CD4-positive, alpha-beta T cell treated with Interleukin-15 for 4 hours (primary cell): Measurements from ENCODE around the gene RHBDD2.

Experiments used
- DNase-seq: peaks from one replicate; pipeline ENCODE4 v3.0.0-alpha.2; 2020; ENCODE audit warnings: low spot score

The RHBDD2 gene

DNA sequence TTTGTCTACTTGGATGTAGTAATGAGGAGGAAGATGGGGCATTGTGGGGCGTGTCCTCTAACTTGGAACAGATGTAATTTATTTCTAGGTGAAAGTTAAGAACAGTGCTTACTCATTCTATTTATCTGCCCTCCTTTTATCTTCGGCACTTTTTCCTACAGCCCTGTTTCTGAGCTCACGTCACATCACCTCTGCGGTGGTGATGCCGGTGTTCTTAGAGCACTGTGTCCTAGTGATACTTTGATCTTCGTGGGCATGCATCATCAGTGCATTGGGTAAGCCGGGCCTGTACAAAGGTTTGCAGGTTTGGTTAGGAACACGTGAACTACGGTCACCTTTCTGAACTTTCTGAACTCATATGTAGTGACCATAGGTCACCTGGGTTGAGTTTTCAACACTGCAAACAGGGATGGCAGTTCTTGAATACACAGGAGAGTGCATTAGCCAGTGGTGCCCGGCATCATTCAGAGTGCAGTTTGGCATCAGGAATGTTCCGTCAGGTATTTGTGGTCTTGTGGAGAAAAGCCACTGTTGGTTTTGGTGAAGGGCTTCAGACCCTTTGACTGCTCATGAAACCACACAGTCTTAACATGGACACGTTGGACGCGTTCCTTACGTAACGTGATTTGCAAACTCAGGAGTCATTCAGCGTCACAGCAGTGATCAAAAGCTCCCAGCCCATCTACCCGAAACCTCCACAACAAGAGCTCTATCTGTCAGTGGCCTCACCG lies 41.8 kb downstream of the RHBDD2 start:
- DNase-seq, result peak; percentile 13

DNA sequence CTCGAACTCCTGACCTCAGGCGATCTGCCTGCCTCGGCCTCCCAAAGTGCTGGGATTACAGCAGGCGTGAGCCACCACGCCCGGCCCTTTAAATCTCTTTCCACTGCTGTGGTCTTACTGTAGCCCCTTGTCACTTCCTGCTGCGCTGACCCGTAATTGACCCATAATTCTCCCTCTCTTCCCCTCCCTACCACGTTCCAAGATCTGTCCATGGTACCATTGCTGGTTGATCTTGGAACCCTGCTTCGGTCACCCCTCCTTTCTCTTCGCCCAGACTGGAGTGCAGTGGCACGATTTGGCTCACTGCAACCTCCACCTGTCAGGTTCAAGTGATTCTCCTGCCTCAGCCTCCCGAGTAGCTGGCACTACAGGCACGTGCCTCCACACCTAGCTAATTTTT lies 42.6 kb downstream of the RHBDD2 start:
- DNase-seq, result no peak

GRCh38 chr7:75922966-75923603 lies 44.3 kb downstream of the RHBDD2 start:
- no peak for DNase-seq

DNA sequence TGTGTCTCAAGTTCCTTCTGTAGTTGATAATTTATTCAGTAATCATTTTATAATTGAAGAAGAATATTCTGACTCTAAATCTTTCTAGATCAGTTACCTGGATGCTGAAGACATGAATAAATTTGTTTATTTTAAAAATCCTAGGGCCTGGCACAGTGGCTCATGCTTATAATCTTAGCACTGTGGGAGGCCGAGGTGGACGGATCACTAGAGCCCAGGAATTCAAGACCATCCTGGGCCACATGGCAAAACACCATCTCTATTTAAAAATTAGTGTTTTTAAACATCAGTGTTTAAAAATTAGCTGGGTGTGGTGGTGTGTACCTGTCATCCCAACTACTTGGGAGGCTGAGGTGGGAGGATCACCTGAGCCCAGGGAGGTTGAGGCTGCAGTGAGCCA lies 45.4 kb downstream of the RHBDD2 start:
- DNase-seq, result no peak

GRCh38 chr7:75924889-75925288 lies 46.1 kb downstream of the RHBDD2 start:
- no peak for DNase-seq

- DNase-seq, result no peak
Measured at GRCh38 chr7:75925717-75926435, 47.0 kb downstream of the RHBDD2 start.

DNA sequence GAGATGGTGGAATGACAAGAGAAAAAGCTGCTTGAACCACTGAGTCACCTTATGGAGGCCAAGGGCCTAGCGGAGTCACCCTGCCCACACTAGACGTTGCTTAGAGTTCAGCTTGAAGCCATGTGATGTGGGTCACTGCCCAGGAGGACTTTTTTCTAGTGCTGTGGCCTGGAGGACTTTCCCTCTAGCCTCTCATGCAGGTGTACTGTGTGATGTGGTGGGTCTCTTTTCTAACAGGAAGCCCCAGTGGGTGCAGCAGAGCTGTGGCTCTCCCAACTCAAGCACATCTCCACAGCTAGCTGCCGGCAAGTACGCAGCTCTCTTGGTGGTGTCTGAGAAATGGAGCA lies 49.7 kb downstream of the RHBDD2 start:
- DNase-seq, result no peak

- DNase-seq, result no peak
Measured at GRCh38 chr7:75931680-75932079, 52.8 kb downstream of the RHBDD2 start.

DNA sequence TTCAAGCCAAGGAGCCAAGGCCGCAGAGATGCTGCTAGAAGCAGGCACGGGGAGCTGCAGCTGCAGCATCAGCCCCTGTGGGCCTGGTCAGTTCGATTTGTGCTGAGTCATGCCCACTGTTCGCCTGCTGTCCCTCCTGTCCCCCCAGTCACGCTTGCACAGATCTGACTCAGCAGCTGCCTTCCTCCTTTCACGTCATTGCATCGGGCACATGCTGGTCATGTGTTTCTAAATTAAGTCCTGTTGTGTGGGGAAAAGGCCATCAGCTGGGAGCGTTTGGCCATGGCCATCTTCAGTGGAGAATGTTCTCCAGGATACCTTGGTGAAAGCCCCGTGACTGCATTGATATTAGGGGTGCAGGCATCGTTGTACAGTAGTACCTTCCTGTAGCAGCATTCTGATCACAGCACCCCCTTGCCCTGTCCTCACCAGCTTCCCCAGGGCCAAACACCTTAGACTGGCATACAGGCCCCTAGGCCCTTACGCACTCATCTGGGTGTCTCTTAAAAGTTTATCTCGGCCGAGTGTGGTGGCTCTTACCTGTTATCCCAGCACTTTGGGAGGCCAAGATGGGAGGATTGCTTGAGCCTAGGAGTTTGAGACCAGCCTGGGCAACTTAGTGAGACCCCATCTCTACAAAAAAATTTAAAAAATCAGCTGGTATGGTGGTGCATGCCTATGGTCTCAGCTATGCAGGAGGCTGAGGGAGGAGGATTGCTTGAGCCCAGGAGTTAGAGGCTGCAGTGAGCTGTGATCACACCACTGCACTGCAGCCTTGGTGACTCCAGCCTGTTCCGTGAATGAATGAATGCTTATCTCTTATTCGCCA lies 59.3 kb downstream of the RHBDD2 start:
- no peak for DNase-seq
